K562 (cell line): Measurements from ENCODE around the gene TMEM100. TPM values are rescaled to one million over a fixed set of nuclear protein-coding genes. Genes with fewer than 3 reads are reported as not detected.

Experiments
- ATAC-seq: fragments of 200-7000 bp; cut with Tn5 transposase; 3 replicates; pipeline ENCODE4 v1.9.1; 2020; ENCODE audit warnings: moderate library complexity
- BruUV-seq: library from RNA; stranded (reverse); fragments of 400-500 nt; replicated peaks from 2 replicates; lab custom pipeline; 2021; lab: Mats Ljungman, UMichigan
- CTCF ChIA-PET: fragments of 300-600 bp; formaldehyde crosslinking; extraction: SDS; loops from one replicate; lab custom pipeline; 2021; ENCODE audit warnings: low intra/inter-chr PET ratio; lab: Yijun Ruan, JAX
- POLR2A ChIA-PET: fragments of 300-600, 350-650 bp; sonication (Branson Sonifier 250); formaldehyde crosslinking; extraction: SDS; loops from one replicate; lab custom pipeline; 2021; ENCODE audit warnings: antibody characterized with exemption, inconsistent platforms; lab: Yijun Ruan, JAX
- DNase-seq, 4 experiments: peaks; one replicate each; pipeline versions ENCODE4 v3.0.0 to v3.0.0-alpha.2; 2011 to 2018; ENCODE audit warnings: low spot score in 3 of 4, mixed read lengths in 3 of 4; ENCODE audit errors: extremely low read depth in 1 of 4
- FAIRE-seq: peaks from 2 replicates; lab custom pipeline; 2011; peaks lifted over from hg19 to GRCh38; lab: Jason Lieb, UNC
- H2AFZ ChIP-seq: 2 replicates; pipeline ENCODE4 v1.6.0; 2011; ENCODE audit warnings: low read depth, low read length, control low read depth, inconsistent platforms
- H3K27ac ChIP-seq: fragments of 200-600 bp; 3 replicates; pipeline ENCODE4 v1.8.0; 2011; ENCODE audit warnings: low read depth, mild to moderate bottlenecking, control low read depth, inconsistent platforms, low read length, moderate library complexity, mixed read lengths; ENCODE audit errors: extremely low read depth
- H3K27me3 ChIP-seq, 2 experiments: fragments of 300-600 bp in 1 of 2; 2 replicates in 1 of 2; 3 replicates in 1 of 2; pipeline versions ENCODE4 v1.6.0 to v1.8.0; 2011; ENCODE audit warnings: inconsistent platforms in 2 of 2, low read length in 2 of 2, mild to moderate bottlenecking in 1 of 2, mixed read lengths in 1 of 2, moderate library complexity in 1 of 2; ENCODE audit not compliant: control insufficient read depth in 2 of 2, insufficient read depth in 2 of 2
- H3K36me3 ChIP-seq: fragments of 300-600 bp; 3 replicates; pipeline ENCODE4 v1.8.0; 2011; ENCODE audit warnings: mild to moderate bottlenecking, low read length, inconsistent platforms; ENCODE audit not compliant: control insufficient read depth, insufficient read depth
- H3K4me1 ChIP-seq, 2 experiments: fragments of 200-600 bp in 1 of 2; replicated peaks in 1 of 2; 2 replicates in 1 of 2; 3 replicates in 1 of 2; pipeline versions ENCODE4 v1.5.1 to v1.8.0; 2011; ENCODE audit warnings: inconsistent platforms in 2 of 2, low read length in 2 of 2, mild to moderate bottlenecking in 1 of 2, mixed read lengths in 1 of 2, moderate library complexity in 1 of 2; ENCODE audit not compliant: control insufficient read depth in 2 of 2, insufficient read depth in 2 of 2
- H3K4me2 ChIP-seq: 2 replicates; pipeline ENCODE4 v1.6.1; 2011; ENCODE audit warnings: low read length, control low read depth, inconsistent platforms, mixed read lengths; ENCODE audit not compliant: insufficient read depth
- H3K4me3 ChIP-seq: fragments of 200-600 bp; sonication (generic), shearing (Covaris generic); 2 replicates; pipeline ENCODE4 v1.5.1; 2016; ENCODE audit warnings: control low read depth, inconsistent platforms
- H3K79me2 ChIP-seq: fragments of 200-600 bp; 3 replicates; pipeline ENCODE4 v1.8.0; 2011; ENCODE audit warnings: low read length, inconsistent platforms; ENCODE audit not compliant: control insufficient read depth, insufficient read depth
- H3K9ac ChIP-seq, 2 experiments: 2 replicates each; pipeline versions ENCODE4 v1.6.0 to v1.6.1; 2011; ENCODE audit warnings: low read depth in 2 of 2, low read length in 2 of 2, control low read depth in 1 of 2, inconsistent platforms in 1 of 2, mild to moderate bottlenecking in 1 of 2, mixed read lengths in 1 of 2; ENCODE audit not compliant: insufficient read depth in 1 of 2
- H3K9me1 ChIP-seq: one replicate; pipeline ENCODE4 v1.6.0; 2011; ENCODE audit warnings: inconsistent platforms, mild to moderate bottlenecking, low read length, moderate library complexity; ENCODE audit not compliant: control insufficient read depth, insufficient read depth
- H3K9me3 ChIP-seq: replicated peaks from 2 replicates; pipeline ENCODE4 v1.5.1; 2011; ENCODE audit warnings: low read depth, low read length, inconsistent platforms; ENCODE audit not compliant: control insufficient read depth, insufficient read depth
- H4K20me1 ChIP-seq: replicated peaks from 2 replicates; pipeline ENCODE4 v1.6.1; 2011; ENCODE audit warnings: low read length, inconsistent platforms, mixed read lengths; ENCODE audit not compliant: control insufficient read depth, insufficient read depth
- GTF2E2 ChIP-seq: fragments of 200-800 bp; sonication (Bioruptor generic); IDR thresholded peaks from 2 replicates; pipeline ENCODE4 v1.6.1; 2016; ENCODE audit warnings: missing genetic modification characterization, missing compliant biosample characterization
- MCM3 ChIP-seq: fragments of 450-650 bp; IDR thresholded peaks from 2 replicates; pipeline ENCODE4 v1.6.1; 2016
- POLR2G ChIP-seq: fragments of 200-400 bp; formaldehyde crosslinking; IDR thresholded peaks from 2 replicates; pipeline ENCODE4 v1.6.1; 2017; ENCODE audit warnings: low read depth, mild to moderate bottlenecking, antibody characterized with exemption, low read length, moderate library complexity
- POLR2H ChIP-seq: IDR thresholded peaks from 2 replicates; pipeline ENCODE4 v1.6.1; 2016; ENCODE audit warnings: missing genetic modification characterization, low read depth, mild to moderate bottlenecking, control low read depth, missing compliant biosample characterization, moderate library complexity
- SMC3 ChIP-seq: conservative IDR thresholded peaks from 2 replicates; pipeline ENCODE4 v1.6.1; 2011; ENCODE audit warnings: low read depth, low read length, improper control_type of control experiment; ENCODE audit not compliant: insufficient read depth
- ZNF217 ChIP-seq: sonication (generic); formaldehyde crosslinking; IDR thresholded peaks from 2 replicates; pipeline ENCODE4 v1.8.0; 2022; ENCODE audit warnings: mild to moderate bottlenecking, missing genetic modification reagents
- WGBS: fragments of 100-300 bp; shearing (Covaris generic); methylation state at CpG from one replicate; pipeline ENCODE4 v1.1.6; 2016; ENCODE audit warnings: low coverage, mixed read lengths; ENCODE audit not compliant: insufficient coverage; ENCODE audit errors: missing lambda C conversion rate; 5-methylcytosine and 5-hydroxymethylcytosine counted together
- in situ Hi-C: fragments of 300-500 bp; cut with MboI; formaldehyde crosslinking; loops from 4 replicates; pipeline ENCODE4 v1.15.0; 2018; ENCODE audit warnings: inconsistent platforms, mixed read lengths
- intact Hi-C: fragments of 100-400 bp; cut with micrococcal nuclease; formaldehyde crosslinking; loops from 2 replicates; pipeline ENCODE4 v1.14.2; 2022
- polyA plus RNA-seq, 8 experiments: library from polyadenylated mRNA; depleted of rRNA in 4 of 8; stranded (reverse) in 5 of 8; unstranded in 3 of 8; fragments of >200 nt; fragmentation: Nextera tagmentation in 2 of 8; fragmentation: Illumina TruSeq in 1 of 8; extraction: Ambion mirVana in 2 of 8; extraction: Trizol in 1 of 8; gene quantifications; 2 replicates each; pipeline versions ENCODE4 v1.2.1 to v1.2.3, GENCODE V29; 2011 to 2014; ENCODE audit warnings: inconsistent platforms in 1 of 8, missing spikeins in 1 of 8
- total RNA-seq, 7 experiments: library from RNA; depleted of rRNA in 6 of 7; stranded (reverse); fragments of >200 nt in 6 of 7; fragmentation: Illumina TruSeq in 2 of 7; extraction: Trizol in 2 of 7; gene quantifications; 2 replicates each; pipeline versions ENCODE4 v1.2.1 to v1.2.3, GENCODE V29; 2011 to 2021; ENCODE audit warnings: low replicate concordance in 1 of 7
- TF ChIP-seq, protein P1 (sequence below), 2 experiments: fragments of 450-650 bp; formaldehyde crosslinking in 1 of 2; IDR thresholded peaks; 2 replicates each; pipeline versions ENCODE4 v1.4.0 to v1.6.1; 2014 to 2020; ENCODE audit warnings: mild to moderate bottlenecking in 2 of 2, borderline replicate concordance in 1 of 2, low read depth in 1 of 2
- TF ChIP-seq, protein P2 (sequence below), 3 experiments: IDR thresholded peaks in 2 of 3; conservative IDR thresholded peaks in 1 of 3; 2 replicates each; pipeline ENCODE4 v1.5.1; 2011 to 2012; ENCODE audit warnings: low read length in 3 of 3, mild to moderate bottlenecking in 3 of 3, control low read depth in 2 of 3, improper control_type of control experiment in 1 of 3, inconsistent platforms in 1 of 3, low read depth in 1 of 3, mixed read lengths in 1 of 3, moderate library complexity in 1 of 3; ENCODE audit not compliant: insufficient read depth in 2 of 3

The TMEM100 gene
- total and polyA plus RNA-seq, 9 of the 15 experiments (the other 6 are each of a cell fraction or from before 2014, with no cell fraction given) = 0.12 to 0.50 (median 0.19) TPM

DNA sequence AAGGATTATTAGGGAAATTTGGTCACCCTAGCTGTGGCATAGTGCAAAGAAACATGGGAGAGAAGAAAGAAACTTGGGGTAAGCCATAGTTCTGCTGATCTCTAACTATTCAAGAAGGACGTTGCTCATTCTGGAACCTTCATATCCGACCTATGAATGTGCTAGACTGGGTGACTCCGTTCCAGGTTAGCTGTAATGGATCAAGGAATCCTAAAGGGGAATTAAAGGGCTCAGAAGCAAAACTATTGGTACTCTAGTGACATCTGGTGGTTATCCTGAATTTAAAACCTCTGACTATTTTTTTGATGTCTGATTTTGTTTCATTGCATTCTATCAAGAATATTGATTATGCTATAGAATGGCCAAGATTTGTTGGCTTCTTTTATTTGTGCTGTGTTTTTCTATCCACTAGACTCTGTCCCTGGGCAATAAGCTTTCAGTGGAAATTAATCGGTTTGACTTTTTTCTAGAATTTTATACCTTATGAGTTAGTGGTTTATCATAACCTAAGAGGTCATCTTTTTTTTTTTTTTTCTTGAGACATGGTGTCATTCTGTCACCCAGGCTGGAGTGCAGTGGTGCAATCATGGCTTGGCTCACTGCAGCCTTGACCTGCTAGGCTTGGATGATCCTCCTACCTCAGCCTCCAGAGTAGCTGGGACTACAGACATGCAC is 47.7 kb upstream of the TMEM100 start:
- FAIRE-seq (no peak), DNase-seq (peak; percentile 39 to 64 (median 52)), ATAC-seq (peak; percentile 65)
- H4K20me1 ChIP-seq = no peaks in the 10 kb centered on the region
- no peaks in the 10 kb centered on the region for H3K9me1 ChIP-seq
- no peak overlapping the region for H3K4me2 ChIP-seq
- no peak overlapping the region for H2AFZ ChIP-seq
- no peaks in the 10 kb centered on the region for H3K27me3 ChIP-seq
- ChIA-PET POLR2A (interaction anchor here (0.8 to 1.8 kb wide), 6 partner anchors 9 to 197 kb away, joined by 4 to 6 read pairs (median 5); no protein-coding TSS in a partner anchor), CTCF (interaction anchor here (0.7 to 4.2 kb wide), 4 partner anchors 28 to 244 kb away, joined by 3 to 60 read pairs (median 4); no protein-coding TSS in a partner anchor)
- no peak overlapping the region for H3K9ac ChIP-seq
- peaks cover 70% of the 10 kb centered on the region for H3K36me3 ChIP-seq
- H3K79me2 ChIP-seq = peaks cover 7% of the 10 kb centered on the region; the same call in 1 of the 3 replicates
- no peak overlapping the region for H3K27ac ChIP-seq
- in situ Hi-C loops (loop anchor here (5.0 kb wide), 1 partner anchor 243 kb away; no protein-coding TSS in a partner anchor), intact Hi-C loops (loop anchor here (1.0 to 5.0 kb wide), 4 partner anchors 38 to 243 kb away; no protein-coding TSS in a partner anchor)
- H3K4me1 ChIP-seq = no peaks in the 10 kb centered on the region
- WGBS = 32% methylated on average over 4 of the region's 4 CpGs
- H3K4me3 ChIP-seq = no peak overlapping the region
- no TSS peak for BruUV-seq
- H3K9me3 ChIP-seq = no peaks in the 10 kb centered on the region
- TF ChIP-seq POLR2H (tag) (no peak), SMC3 (peak; percentile 75), ZNF217 (CRISPR knock-in tag) (no peak), GTF2E2 (no peak), MCM3 (no peak), POLR2G (no peak)
- TF ChIP-seq, protein P1, sequence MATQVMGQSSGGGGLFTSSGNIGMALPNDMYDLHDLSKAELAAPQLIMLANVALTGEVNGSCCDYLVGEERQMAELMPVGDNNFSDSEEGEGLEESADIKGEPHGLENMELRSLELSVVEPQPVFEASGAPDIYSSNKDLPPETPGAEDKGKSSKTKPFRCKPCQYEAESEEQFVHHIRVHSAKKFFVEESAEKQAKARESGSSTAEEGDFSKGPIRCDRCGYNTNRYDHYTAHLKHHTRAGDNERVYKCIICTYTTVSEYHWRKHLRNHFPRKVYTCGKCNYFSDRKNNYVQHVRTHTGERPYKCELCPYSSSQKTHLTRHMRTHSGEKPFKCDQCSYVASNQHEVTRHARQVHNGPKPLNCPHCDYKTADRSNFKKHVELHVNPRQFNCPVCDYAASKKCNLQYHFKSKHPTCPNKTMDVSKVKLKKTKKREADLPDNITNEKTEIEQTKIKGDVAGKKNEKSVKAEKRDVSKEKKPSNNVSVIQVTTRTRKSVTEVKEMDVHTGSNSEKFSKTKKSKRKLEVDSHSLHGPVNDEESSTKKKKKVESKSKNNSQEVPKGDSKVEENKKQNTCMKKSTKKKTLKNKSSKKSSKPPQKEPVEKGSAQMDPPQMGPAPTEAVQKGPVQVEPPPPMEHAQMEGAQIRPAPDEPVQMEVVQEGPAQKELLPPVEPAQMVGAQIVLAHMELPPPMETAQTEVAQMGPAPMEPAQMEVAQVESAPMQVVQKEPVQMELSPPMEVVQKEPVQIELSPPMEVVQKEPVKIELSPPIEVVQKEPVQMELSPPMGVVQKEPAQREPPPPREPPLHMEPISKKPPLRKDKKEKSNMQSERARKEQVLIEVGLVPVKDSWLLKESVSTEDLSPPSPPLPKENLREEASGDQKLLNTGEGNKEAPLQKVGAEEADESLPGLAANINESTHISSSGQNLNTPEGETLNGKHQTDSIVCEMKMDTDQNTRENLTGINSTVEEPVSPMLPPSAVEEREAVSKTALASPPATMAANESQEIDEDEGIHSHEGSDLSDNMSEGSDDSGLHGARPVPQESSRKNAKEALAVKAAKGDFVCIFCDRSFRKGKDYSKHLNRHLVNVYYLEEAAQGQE (IDR thresholded peaks at IDR 0.05; ENCODE audit: borderline replicate concordance) = peak; percentile 87
- TF ChIP-seq, protein P1 (CRISPR knock-in tag; IDR thresholded peaks at IDR 0.05; ENCODE audit: low read depth) = no peak
- TF ChIP-seq, protein P2, sequence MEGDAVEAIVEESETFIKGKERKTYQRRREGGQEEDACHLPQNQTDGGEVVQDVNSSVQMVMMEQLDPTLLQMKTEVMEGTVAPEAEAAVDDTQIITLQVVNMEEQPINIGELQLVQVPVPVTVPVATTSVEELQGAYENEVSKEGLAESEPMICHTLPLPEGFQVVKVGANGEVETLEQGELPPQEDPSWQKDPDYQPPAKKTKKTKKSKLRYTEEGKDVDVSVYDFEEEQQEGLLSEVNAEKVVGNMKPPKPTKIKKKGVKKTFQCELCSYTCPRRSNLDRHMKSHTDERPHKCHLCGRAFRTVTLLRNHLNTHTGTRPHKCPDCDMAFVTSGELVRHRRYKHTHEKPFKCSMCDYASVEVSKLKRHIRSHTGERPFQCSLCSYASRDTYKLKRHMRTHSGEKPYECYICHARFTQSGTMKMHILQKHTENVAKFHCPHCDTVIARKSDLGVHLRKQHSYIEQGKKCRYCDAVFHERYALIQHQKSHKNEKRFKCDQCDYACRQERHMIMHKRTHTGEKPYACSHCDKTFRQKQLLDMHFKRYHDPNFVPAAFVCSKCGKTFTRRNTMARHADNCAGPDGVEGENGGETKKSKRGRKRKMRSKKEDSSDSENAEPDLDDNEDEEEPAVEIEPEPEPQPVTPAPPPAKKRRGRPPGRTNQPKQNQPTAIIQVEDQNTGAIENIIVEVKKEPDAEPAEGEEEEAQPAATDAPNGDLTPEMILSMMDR (IDR thresholded peaks at IDR 0.05 in 2 of 3, conservative IDR thresholded peaks at IDR 0.05 in 1 of 3; ENCODE audit: insufficient read depth in 2 of 3, low read depth in 1 of 3, low read length in 3 of 3) = peak; percentile 36 to 81 (median 56); a peak in 4 of 6 replicates
